ENCODE results near the gene NFASC.

- TF ChIP-seq CTCF (IDR thresholded peaks at IDR 0.05) (no peak), POLR2AphosphoS5 (IDR thresholded peaks at IDR 0.05; ENCODE audit: low read depth, low read length) (no peak), REST (IDR thresholded peaks at IDR 0.05; ENCODE audit: insufficient read depth in 1 of 2, low read depth in 2 of 2, low read length in 1 of 2) (no peak)
Measured at GRCh38 chr1:204992201-204992997, 121.7 kb downstream of the NFASC start.
